Left colon (tissue), 2 donors: ENCODE data around the gene CPA5. TPM values are rescaled to one million over a fixed set of nuclear protein-coding genes. Genes with fewer than 3 reads are reported as not detected.

ENCODE experiments used
- ATAC-seq: fragments of 200-7000 bp; cut with Tn5 transposase; one replicate; pipeline ENCODE4 v1.9.1; 2020; ENCODE audit warnings: mild to moderate bottlenecking, moderate library complexity
- DNase-seq, 2 donors: peaks; one replicate each; pipeline ENCODE4 v3.0.0-alpha.2; 2020
- intact Hi-C, 2 donors: fragments of 100-400 bp; cut with DNase I in 1 of 2; cut with micrococcal nuclease in 1 of 2; formaldehyde crosslinking; loops; one replicate each; pipeline versions ENCODE4 v1.11.2 to v1.14.0; 2022; cut with DNase I, micrococcal nuclease
- total RNA-seq, 2 donors: library from RNA; stranded (reverse); fragmentation: NEBNext Ultra II Directional; extraction: Animal tissue kit (Norgen Biotek cat#: 25700); gene quantifications; one replicate each; pipeline ENCODE4 v1.2.1, GENCODE V29; 2021
- donor health status: DM: no; HTN: no; CAD: no.
- donor health status: DM: yes; HTN: yes; CAD: no.

The CPA5 gene
- total RNA-seq, 2 donors from 2014 or later: not detected

- no peak for ATAC-seq
- DNase-seq: no peak
- intact Hi-C loops: no loop called here
Measured at GRCh38 chr7:130324306-130324943, 20.2 kb upstream of the CPA5 start.

GRCh38 chr7:130329681-130330080 is 14.9 kb upstream of the CPA5 start:
- ATAC-seq: no peak
- intact Hi-C loops: no loop called here
- DNase-seq: no peak

- intact Hi-C loops: no loop called here
- ATAC-seq: no peak
Measured at GRCh38 chr7:130332259-130333053, 12.2 kb upstream of the CPA5 start.

GRCh38 chr7:130333832-130334231 is 10.8 kb upstream of the CPA5 start:
- DNase-seq (no peak), ATAC-seq (no peak)
- intact Hi-C loops: no loop called here

More at GRCh38 chr7:130332259-130333053, 12.2 kb upstream of the CPA5 start:
- DNase-seq: no peak

GRCh38 chr7:130334274-130334673 is 10.3 kb upstream of the CPA5 start:
- no peak for ATAC-seq
- intact Hi-C loops: no loop called here
- DNase-seq: no peak

GRCh38 chr7:130337410-130337971 is 7.1 kb upstream of the CPA5 start:
- DNase-seq (no peak), ATAC-seq (no peak)
- intact Hi-C loops: no loop called here

- no peak for ATAC-seq
- intact Hi-C loops: no loop called here
- DNase-seq: no peak
Measured at GRCh38 chr7:130338233-130338632, 6.4 kb upstream of the CPA5 start.

- DNase-seq (no peak), ATAC-seq (no peak)
- intact Hi-C loops: no loop called here
Measured at GRCh38 chr7:130341882-130342281, 2.7 kb upstream of the CPA5 start.

GRCh38 chr7:130342701-130343380 is 1.8 kb upstream of the CPA5 start:
- ATAC-seq: no peak
- intact Hi-C loops: no loop called here

GRCh38 chr7:130345136-130345535 is 520 bp downstream of the CPA5 start:
- intact Hi-C loops: no loop called here
- no peak for DNase-seq
- no peak for ATAC-seq

More at GRCh38 chr7:130342701-130343380, 1.8 kb upstream of the CPA5 start:
- DNase-seq: no peak

- no peak for DNase-seq
- ATAC-seq: no peak
- intact Hi-C loops: no loop called here
Measured at GRCh38 chr7:130345725-130346124, 1.1 kb downstream of the CPA5 start.

GRCh38 chr7:130346177-130346905 is 1.7 kb downstream of the CPA5 start:
- DNase-seq (no peak), ATAC-seq (no peak)
- intact Hi-C loops: no loop called here

GRCh38 chr7:130346941-130347340 is 2.3 kb downstream of the CPA5 start:
- DNase-seq (no peak), ATAC-seq (no peak)
- intact Hi-C loops: no loop called here

- DNase-seq (no peak), ATAC-seq (no peak)
- intact Hi-C loops: no loop called here
Measured at GRCh38 chr7:130349911-130350782, 5.5 kb downstream of the CPA5 start.

GRCh38 chr7:130350945-130351790 is 6.6 kb downstream of the CPA5 start:
- intact Hi-C loops: no loop called here
- DNase-seq: no peak
- ATAC-seq: no peak

- DNase-seq (no peak), ATAC-seq (no peak)
- intact Hi-C loops: no loop called here
Measured at GRCh38 chr7:130351791-130352090, 7.1 kb downstream of the CPA5 start.
